Activated CD4-positive, alpha-beta memory T cell treated with anti-CD3 and anti-CD28 coated beads, Interleukin-2, amount 10 ng/mL, durations not matched to agents 7 days and 5 days (primary cell): ENCODE data around the gene RAD51B. TPM values are rescaled to one million over a fixed set of nuclear protein-coding genes. Genes with fewer than 3 reads are reported as not detected.
A peak's percentile ranks its signal among the peaks of the same experiment; 100 is the strongest.

ENCODE experiments used
- CTCF ChIA-PET: fragments of 350-600 bp; sonication (Branson Sonifier 250); formaldehyde crosslinking; loops from one replicate; lab custom pipeline; 2021; ENCODE audit warnings: antibody characterized with exemption, inconsistent platforms; lab: Charles Lee
- POLR2A ChIA-PET: fragments of 350-600 bp; sonication (Branson Sonifier 250); formaldehyde crosslinking; loops from one replicate; lab custom pipeline; 2021; ENCODE audit warnings: antibody characterized with exemption; lab: Charles Lee
- DNase-seq: peaks from one replicate; pipeline ENCODE4 v3.0.0-alpha.2; 2020
- H3K27ac Mint-ChIP-seq: one replicate; pipeline ENCODE4 v1.8.0; 2021; ENCODE audit warnings: mild to moderate bottlenecking, mixed read lengths
- H3K27me3 Mint-ChIP-seq: one replicate; pipeline ENCODE4 v1.8.0; 2021; ENCODE audit warnings: mixed read lengths
- H3K36me3 Mint-ChIP-seq: one replicate; pipeline ENCODE4 v1.8.0; 2021; ENCODE audit warnings: low read depth, mixed read lengths
- H3K4me1 Mint-ChIP-seq: one replicate; pipeline ENCODE4 v1.8.0; 2021; ENCODE audit warnings: mixed read lengths
- H3K4me3 Mint-ChIP-seq: one replicate; pipeline ENCODE4 v1.8.0; 2021; ENCODE audit warnings: mild to moderate bottlenecking, mixed read lengths
- H3K9me3 Mint-ChIP-seq: one replicate; pipeline ENCODE4 v1.8.0; 2021; ENCODE audit warnings: mixed read lengths
- total RNA-seq, 2 experiments: library from RNA; stranded (reverse); gene quantifications; one replicate each; pipeline ENCODE4 v1.2.3, GENCODE V29; 2021

The RAD51B gene
- total RNA-seq, 2 experiments from 2014 or later: 33.1 to 40.8 TPM

DNA sequence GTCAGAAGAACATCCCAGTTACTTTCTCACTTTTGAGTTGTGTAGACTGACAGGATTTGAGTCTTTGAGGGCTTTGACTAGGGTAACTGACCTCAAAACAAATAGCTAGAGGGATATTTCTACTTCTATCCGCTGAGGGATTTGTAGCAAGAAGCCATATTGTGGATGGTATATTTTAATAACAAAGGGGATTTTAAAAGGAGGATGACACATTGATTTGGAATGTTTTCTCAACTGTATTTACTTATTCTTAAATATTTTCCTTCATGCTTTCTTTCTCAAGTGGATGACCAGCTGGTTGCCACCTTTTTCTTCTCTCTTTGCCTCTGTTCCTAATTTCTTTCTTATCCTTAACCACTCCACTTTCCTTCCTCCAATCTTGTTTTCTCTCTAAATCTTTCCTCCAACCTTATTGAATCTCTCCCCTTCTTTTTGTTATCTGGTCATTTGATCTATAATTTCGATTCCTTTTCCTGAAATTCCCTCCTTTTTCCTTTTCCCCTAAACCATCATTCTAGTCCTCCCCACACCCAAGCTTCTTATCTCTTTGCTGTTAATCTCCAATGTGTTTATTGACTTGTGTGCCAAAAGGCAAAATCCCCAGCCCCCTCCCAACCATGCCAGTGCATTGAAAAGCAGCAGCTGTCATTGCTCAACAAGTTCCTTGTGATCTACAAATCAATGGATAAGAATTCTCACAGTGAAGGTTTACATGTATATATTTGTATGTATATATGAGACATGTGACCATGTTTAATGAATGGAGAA, 411.6 kb downstream of the RAD51B start:
- Mint-ChIP-seq H3K4me3 (no peak overlapping the region), H3K36me3 (no peaks in the 10 kb centered on the region), H3K27ac (no peak overlapping the region), H3K27me3 (no peaks in the 10 kb centered on the region), H3K9me3 (no peaks in the 10 kb centered on the region), H3K4me1 (peaks cover 2% of the 10 kb centered on the region)
- ChIA-PET POLR2A (no interaction called here), CTCF (interaction anchor here (1.0 kb wide), 1 partner anchor 613 kb away, joined by 3 read pairs; no protein-coding TSS in a partner anchor)
- DNase-seq: no peak

DNA sequence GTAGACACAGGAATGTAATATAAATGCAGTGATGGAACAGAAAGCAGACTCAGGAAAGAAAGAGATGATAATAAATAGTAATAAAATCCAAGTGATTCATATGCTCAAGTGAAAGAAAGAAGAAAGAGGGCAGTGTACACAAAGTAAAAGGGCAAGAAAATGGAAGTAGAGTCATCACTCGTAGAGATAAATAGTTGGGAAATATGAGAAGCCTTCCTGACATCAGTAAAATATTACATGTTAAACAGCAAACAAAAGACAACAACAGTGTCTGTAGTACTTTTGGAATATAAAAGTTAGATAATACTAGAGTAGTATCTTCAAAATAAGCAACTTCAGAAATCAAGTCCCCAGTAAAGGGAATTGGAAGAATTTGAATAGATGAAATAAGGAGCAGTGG, 412.3 kb downstream of the RAD51B start:
- Mint-ChIP-seq H3K36me3 (no peaks in the 10 kb centered on the region), H3K4me1 (peaks cover 2% of the 10 kb centered on the region), H3K4me3 (no peak overlapping the region), H3K27me3 (no peaks in the 10 kb centered on the region), H3K9me3 (no peaks in the 10 kb centered on the region), H3K27ac (no peak overlapping the region)
- ChIA-PET CTCF (no interaction called here), POLR2A (no interaction called here)
- no peak for DNase-seq

DNA sequence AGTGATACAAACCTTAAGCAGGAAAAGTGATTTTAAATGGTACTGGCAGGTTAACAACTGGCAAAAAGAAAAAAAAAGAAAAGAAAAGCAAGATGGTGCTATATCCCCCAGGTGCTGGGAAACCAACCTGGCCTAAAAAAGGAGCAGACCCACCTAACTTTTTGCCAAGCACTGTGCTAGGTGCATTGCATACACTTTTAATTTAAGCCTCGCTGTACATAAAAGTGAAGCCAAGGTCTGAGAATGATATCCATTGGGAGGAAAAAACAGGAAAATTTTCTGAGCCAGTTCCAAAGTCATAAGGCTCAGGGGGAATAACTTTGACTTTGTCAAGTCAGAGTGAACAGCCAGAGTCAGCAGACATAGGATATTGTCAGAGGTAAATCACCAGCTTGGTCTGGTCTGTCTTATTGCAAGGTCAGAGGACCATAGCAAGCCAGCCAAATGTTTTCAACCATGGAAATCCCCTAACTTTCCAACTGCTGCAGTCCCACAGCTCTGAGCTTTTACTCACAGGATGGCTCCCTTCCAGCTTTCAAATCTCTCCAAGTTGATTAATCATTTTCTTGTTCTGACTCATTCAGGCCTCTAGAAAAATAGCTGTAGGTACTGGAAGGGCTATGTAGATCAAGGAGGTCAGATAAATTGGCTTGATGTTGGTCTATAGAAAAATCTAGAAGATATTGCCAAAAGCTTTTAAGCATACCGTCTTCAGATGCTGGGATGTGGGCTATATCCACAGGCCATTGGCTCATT, 412.9 kb downstream of the RAD51B start:
- Mint-ChIP-seq H3K27me3 (no peaks in the 10 kb centered on the region), H3K27ac (no peak overlapping the region), H3K9me3 (no peaks in the 10 kb centered on the region), H3K36me3 (no peaks in the 10 kb centered on the region), H3K4me3 (no peak overlapping the region), H3K4me1 (peaks cover 2% of the 10 kb centered on the region)
- CTCF ChIA-PET: no interaction called here
- DNase-seq: peak; percentile 24
- POLR2A ChIA-PET: interaction anchor here (0.6 kb wide), 1 partner anchor 144 kb away, joined by 3 read pairs; no protein-coding TSS in a partner anchor

DNA sequence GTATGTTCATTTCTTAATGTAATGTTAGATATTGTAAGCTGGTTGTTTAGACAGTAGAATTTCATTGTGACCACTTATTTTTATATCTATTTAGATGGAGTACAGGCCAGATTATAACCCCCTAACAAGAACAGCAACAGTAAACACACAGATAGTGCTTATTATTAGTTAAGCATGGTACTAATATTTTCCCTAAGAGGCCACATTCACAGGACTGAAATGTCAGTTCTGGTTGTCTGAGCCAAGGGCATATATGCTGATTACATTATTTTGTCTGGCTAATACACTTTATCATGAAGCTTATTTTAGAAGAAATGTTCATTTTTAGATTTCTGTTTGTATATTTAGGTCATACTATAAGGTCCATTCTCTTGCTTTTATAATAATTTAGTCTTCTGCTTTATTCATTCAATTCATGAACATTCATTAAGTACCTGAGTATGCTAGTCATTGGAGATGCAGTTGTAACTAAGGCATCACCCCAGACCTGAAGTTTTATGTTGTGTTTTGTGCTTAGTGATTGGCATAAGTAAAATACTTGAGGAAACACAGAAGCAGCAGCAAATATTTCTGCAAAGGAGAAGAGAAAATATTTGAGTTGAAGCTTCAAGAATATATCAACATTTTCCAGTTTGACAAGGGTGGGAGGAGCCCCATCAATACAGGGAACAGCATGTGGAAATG, 413.7 kb downstream of the RAD51B start:
- no peak overlapping the region for H3K4me3 Mint-ChIP-seq
- CTCF ChIA-PET: no interaction called here
- DNase-seq: no peak
- H3K27me3 Mint-ChIP-seq: no peaks in the 10 kb centered on the region
- H3K4me1 Mint-ChIP-seq: peaks cover 2% of the 10 kb centered on the region
- POLR2A ChIA-PET: no interaction called here
- no peaks in the 10 kb centered on the region for H3K36me3 Mint-ChIP-seq
- no peak overlapping the region for H3K27ac Mint-ChIP-seq
- H3K9me3 Mint-ChIP-seq: no peaks in the 10 kb centered on the region

DNA sequence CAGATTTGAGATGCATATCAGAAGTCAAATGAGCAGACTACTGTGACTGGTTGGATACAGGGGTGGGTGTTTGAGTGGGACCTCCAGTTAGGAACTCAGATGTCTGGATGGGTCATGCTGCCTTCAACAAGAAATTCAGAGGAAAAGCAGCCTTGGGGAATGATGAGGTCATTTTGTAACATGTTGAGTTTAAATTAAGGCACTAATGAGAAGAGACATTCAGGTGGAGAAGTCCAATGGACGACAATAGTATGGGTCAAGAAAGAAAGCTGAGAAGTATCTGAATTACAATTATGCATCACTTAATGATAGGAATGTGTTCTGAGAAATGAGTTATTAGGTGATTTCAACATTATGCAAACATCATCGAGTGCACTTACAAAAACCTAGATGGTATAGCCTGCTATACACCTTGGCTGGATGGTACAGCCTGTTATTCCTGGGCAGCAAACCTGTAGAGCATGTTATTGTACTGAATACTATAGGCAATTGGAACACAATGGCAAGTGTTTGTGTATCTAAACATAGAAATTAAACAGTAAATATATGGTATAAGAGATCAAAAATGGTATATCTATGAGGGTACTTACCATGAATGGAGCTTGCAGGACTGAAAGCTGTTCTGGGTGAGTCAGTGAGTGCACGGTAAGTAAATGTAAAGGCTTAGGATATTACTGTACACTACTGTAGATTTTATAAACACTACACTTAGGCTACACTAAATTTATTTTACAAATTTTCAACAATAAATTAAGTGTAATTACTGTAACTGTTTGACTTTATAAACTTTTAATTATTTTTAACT, 414.7 kb downstream of the RAD51B start:
- H3K4me1 Mint-ChIP-seq: peaks cover 2% of the 10 kb centered on the region
- H3K9me3 Mint-ChIP-seq: no peaks in the 10 kb centered on the region
- DNase-seq: no peak
- H3K27ac Mint-ChIP-seq: no peak overlapping the region
- POLR2A ChIA-PET: no interaction called here
- H3K36me3 Mint-ChIP-seq: no peaks in the 10 kb centered on the region
- no peaks in the 10 kb centered on the region for H3K27me3 Mint-ChIP-seq
- CTCF ChIA-PET: no interaction called here
- no peak overlapping the region for H3K4me3 Mint-ChIP-seq

DNA sequence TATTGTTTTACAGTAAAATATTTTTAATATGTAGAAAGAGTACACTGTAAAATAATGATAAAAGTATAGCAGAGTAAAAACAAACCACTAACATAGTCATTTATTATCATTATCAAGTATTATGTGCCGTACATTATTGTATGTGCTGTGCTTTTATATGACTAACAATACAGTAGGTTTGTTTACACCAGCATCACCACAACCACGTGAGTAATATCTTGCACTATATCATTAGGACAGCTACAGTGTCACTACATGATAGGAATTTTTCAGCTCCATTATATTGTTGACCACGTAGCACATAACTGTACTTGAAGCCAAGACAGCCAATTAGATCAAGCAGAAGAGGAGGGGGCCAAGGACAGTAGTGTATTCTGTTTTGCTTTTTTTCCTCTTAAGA, 415.4 kb downstream of the RAD51B start:
- no peak overlapping the region for H3K27ac Mint-ChIP-seq
- H3K4me3 Mint-ChIP-seq: no peak overlapping the region
- ChIA-PET POLR2A (no interaction called here), CTCF (interaction anchor here (0.7 kb wide), 1 partner anchor 514 kb away, joined by 3 read pairs; no protein-coding TSS in a partner anchor)
- H3K27me3 Mint-ChIP-seq: no peaks in the 10 kb centered on the region
- no peak for DNase-seq
- H3K9me3 Mint-ChIP-seq: no peaks in the 10 kb centered on the region
- H3K4me1 Mint-ChIP-seq: no peaks in the 10 kb centered on the region
- H3K36me3 Mint-ChIP-seq: no peaks in the 10 kb centered on the region

DNA sequence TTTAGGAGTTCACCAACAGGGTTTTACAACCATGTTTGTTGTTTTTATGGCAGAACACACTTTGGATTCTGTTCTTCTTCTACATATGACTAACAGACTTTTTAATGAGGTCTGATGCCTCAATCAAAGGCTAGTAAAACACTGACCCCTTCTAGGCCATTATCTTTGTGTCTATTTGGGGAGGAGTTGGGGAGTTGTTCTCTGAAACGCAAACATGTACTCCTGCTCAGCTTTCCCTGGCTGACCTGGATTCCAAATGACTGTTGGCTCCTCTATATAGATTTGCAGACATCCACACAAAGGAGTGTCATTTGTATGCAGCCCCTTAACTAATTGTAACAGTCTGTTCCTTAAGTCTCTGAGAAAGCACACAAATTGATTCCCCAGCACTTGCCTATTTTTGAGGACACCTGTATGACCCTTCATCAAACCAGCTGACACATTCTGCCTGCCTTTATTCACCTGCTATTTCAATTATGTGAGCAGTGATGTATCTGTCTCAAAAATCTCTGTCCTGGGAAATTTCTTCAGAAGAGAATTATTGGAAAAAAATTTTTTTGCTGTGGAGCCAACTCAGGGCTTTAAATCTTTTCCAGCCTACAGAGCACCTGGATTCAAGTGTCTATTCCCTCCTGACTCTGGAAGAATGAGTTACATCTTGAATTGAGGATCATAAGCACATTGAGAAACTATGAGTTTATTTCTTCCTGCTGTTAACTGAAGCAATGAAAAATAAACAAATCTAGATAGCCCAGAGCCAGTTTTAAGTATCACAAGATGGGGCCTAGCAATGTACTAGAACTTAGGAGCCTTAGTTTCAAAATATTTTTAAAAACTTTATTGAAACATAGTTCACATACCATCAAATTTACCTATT, 417.2 kb downstream of the RAD51B start:
- H3K27ac Mint-ChIP-seq: no peak overlapping the region
- H3K4me1 Mint-ChIP-seq: no peaks in the 10 kb centered on the region
- H3K27me3 Mint-ChIP-seq: no peaks in the 10 kb centered on the region
- H3K9me3 Mint-ChIP-seq: no peaks in the 10 kb centered on the region
- ChIA-PET CTCF (interaction anchor here (1.1 kb wide), 1 partner anchor 607 kb away, joined by 3 read pairs; no protein-coding TSS in a partner anchor), POLR2A (no interaction called here)
- H3K36me3 Mint-ChIP-seq: no peaks in the 10 kb centered on the region
- H3K4me3 Mint-ChIP-seq: no peak overlapping the region
- no peak for DNase-seq

DNA sequence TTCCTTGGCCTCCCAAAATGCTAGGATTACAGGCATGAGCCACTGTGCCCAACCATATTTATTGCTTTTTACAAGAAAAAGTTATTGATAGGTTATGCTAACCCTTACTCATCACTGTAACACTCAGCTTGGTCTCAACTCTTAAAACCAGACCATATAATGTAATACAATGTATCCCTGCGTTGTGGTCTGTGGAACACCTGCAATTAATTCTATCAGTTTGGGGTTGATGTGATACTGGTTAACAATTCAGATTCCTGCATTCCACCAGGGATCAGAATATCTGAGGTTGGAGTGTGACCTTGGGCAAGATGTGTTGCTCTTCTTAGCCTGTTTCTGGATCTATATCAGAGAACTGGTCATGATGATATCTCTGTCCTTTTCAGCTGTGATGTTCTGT, 419.0 kb downstream of the RAD51B start:
- Mint-ChIP-seq H3K9me3 (no peaks in the 10 kb centered on the region), H3K27me3 (no peaks in the 10 kb centered on the region), H3K4me1 (no peaks in the 10 kb centered on the region), H3K4me3 (no peak overlapping the region), H3K36me3 (no peaks in the 10 kb centered on the region), H3K27ac (no peak overlapping the region)
- ChIA-PET POLR2A (no interaction called here), CTCF (no interaction called here)
- no peak for DNase-seq

DNA sequence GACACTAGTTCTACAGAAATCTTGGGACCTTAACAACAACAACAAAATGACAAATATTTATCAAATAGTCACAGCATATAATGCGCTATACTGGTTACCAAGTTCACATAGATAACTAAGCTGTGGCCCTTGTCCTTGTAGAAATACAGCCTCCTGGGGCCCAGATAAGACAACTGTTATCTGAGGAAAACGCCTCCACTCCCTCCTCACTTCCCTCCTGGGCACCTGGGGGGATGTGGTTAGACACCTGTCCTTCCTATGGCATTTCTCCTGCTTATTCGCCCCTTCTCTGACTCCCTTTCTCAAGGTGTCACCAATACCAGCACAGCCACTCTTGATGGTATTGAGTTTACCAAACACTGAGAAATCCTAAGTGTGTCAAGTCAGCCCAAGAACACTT, 419.4 kb downstream of the RAD51B start:
- H3K4me1 Mint-ChIP-seq: no peaks in the 10 kb centered on the region
- no peak overlapping the region for H3K27ac Mint-ChIP-seq
- POLR2A ChIA-PET: no interaction called here
- no peaks in the 10 kb centered on the region for H3K9me3 Mint-ChIP-seq
- H3K4me3 Mint-ChIP-seq: no peak overlapping the region
- CTCF ChIA-PET: no interaction called here
- no peaks in the 10 kb centered on the region for H3K27me3 Mint-ChIP-seq
- DNase-seq: no peak
- H3K36me3 Mint-ChIP-seq: no peaks in the 10 kb centered on the region

DNA sequence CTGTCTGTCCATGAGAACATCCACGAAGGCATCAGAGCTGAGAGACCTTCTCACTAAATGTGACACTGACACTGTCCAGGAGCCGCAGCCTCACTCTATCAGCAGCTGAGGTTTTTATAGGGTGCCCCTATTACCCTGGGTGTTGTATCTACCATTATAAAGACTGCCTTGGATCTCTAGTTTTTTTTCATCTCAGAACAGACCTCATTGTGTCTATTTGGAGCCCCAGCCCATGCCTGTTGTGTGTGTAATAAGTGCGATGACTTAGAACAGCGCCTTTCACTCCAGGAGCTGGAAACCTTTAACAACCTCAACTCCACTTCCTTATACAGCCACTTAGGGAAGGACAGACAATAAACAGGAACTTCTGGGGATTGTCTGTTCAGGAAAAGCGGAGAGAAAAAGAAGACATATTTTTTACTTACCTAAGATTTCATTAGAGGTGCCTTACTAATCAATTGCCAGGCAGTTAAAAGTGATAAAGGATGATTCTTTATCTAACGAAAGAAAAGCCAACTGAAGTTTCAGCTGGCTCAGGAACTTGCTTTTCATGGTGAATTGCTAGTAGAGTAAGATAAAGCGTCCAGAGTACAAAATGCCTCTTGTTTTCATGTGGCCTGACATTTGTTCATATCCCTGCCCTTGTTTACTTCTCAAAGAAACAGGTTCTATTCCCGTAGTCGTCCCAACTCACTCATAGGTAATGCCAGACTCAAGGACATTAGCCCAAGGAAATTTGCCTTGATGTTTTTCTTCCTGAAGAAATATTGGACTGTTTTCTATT, 420.6 kb downstream of the RAD51B start:
- no peak for DNase-seq
- no peaks in the 10 kb centered on the region for H3K9me3 Mint-ChIP-seq
- H3K4me3 Mint-ChIP-seq: no peak overlapping the region

DNA sequence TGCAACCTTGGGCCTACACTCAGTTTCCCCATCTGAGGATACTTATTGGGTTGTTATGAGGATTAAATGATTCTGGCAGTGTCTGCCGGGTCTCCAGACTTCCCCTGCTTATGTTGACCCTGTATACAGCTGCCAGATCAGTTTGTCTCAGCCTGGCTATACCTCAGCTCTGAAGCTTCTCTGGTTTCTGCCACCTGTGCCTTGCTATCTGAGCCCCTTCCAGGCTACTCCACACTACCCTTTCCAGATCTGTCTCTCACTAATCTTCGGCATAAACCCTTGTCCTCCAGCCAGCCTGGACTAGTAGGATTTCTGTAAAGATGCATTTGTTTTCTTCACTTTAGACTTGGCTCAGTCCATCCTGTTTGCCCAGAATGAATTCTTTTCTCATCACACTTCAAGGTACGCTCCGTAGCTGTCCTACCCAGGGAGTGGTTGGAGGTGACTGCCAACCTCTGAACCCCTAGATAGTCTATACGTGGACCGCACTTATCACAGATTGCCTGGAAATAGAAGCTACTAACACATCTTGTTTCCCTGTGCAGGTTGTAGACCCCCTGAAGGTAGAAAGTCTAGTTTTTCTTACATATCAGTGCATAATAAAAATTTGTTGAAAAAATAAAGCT, 422.4 kb downstream of the RAD51B start:
- ChIA-PET CTCF (interaction anchor here (1.0 to 2.0 kb wide), 2 partner anchors 573 to 574 kb away, joined by 3 to 7 read pairs; no protein-coding TSS in a partner anchor), POLR2A (no interaction called here)
- H3K27me3 Mint-ChIP-seq: no peaks in the 10 kb centered on the region
- H3K36me3 Mint-ChIP-seq: no peaks in the 10 kb centered on the region
- no peaks in the 10 kb centered on the region for H3K4me1 Mint-ChIP-seq
- H3K9me3 Mint-ChIP-seq: no peaks in the 10 kb centered on the region
- no peak overlapping the region for H3K4me3 Mint-ChIP-seq
- no peak for DNase-seq
- no peak overlapping the region for H3K27ac Mint-ChIP-seq

More for the DNA sequence above, 420.6 kb downstream of the RAD51B start:
- no peaks in the 10 kb centered on the region for H3K4me1 Mint-ChIP-seq
- CTCF ChIA-PET: no interaction called here
- H3K36me3 Mint-ChIP-seq: no peaks in the 10 kb centered on the region
- no peaks in the 10 kb centered on the region for H3K27me3 Mint-ChIP-seq
- POLR2A ChIA-PET: interaction anchor here (0.7 to 1.3 kb wide), 2 partner anchors 27 to 278 kb away, joined by 3 read pairs; no protein-coding TSS in a partner anchor
- no peak overlapping the region for H3K27ac Mint-ChIP-seq
